ENCODE data around the gene KAT5.
A peak's percentile ranks its signal among the peaks of the same experiment; 100 is the strongest.

DNA sequence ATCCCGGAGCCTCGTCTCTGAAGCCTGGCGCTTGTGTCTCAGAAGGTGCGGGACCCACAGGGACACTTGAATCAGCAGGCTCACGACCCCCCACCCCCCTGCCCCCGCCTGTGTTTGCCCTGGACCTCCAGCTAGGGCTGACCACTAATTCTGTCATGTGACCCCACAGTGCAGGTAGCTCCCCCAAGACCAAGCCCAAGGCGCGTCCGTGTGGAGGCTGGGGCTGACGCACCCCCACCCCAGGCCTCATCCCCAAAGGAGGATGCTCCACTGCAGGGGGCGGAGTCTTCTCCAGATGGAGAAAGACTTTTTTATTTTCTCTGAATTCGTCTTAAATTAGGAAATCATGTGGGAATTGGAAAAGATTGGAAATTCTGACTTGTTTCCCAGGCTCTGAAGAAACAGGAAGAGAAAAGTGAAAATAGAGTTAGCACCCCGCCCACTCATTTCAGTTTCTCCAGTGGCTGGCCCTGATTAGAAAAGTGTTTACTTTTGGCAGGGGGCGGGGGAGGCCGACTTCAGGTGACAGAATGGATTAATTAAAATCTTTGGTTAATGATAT is 48.3 kb upstream of the KAT5 start:
- TF ChIP-seq POLR2AphosphoS5 (IDR thresholded peaks at IDR 0.05): peak; percentile 50
- no peak for TF ChIP-seq POLR2A (IDR thresholded peaks at IDR 0.05)
- TF ChIP-seq EP300 (IDR thresholded peaks at IDR 0.05): no peak
